Measurements from ENCODE around the gene THY1. TPM values are rescaled to one million over a fixed set of nuclear protein-coding genes. Genes with fewer than 3 reads are reported as not detected.

The THY1 gene
- total RNA-seq, 2 donors from 2014 or later, result 0.20 TPM; not detected in 1

DNA sequence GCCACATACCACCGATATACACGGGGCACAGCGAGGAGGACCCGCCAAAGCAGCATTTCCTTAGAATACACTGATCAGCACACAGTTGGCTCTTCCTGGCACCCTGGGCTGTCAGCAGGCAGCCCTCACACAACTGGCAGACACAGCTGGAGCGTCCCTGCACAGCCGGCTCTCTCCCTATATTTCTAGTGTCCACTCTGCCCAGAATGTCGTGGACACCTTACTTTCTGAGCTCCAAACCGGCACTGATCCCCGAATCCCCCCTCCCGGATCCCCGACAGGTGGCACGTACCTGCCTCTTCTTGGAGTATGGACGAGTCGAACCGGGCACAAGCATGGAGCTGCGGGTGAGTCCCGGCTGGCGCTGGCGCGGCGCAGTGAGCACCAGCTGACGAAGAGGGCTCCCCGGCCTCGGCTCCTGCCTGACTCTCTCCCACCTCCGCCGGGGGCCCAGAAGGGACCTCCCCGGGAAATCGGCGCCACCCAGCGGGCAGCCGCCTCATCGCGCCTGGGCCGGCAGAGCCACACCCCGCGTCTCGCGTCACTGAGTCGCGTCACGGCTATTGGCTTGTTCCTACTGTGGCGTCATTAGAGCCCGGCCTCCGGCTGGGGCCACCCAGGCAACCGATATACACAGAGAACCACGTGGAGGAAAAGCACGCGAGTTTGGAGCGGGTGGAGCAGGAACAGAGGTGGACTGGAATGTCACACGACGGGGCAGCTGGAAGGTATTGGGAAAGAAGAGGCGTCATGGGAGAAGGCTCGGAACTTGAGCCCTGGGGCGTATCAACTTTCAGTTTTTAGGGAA is 41.6 kb downstream of the THY1 start, which contains the start of gene USP2:
Gene USP2, minus strand, starts transcription at position 510 of the 808 bp plus-strand sequence. CDS start 8,210 bp downstream, outside the sequence.
- Mint-ChIP-seq H3K4me1 (peaks cover 10% of the 10 kb centered on the region), H3K27me3 (peaks cover 5% of the 10 kb centered on the region), H3K27ac (no peak within 1 kb of the TSS), H3K4me3 (no peak within 1 kb of the TSS), H3K36me3 (ENCODE audit: low read depth) (no peaks in the 10 kb centered on the region)
- H3K9me3 ChIP-seq (ENCODE audit: control insufficient read depth, low read length, poor library complexity, severe bottlenecking), result no peaks in the 10 kb centered on the region
- DNase-seq (peak; percentile 96 to 99 (median 97)), ATAC-seq (peak; percentile 98)

DNA sequence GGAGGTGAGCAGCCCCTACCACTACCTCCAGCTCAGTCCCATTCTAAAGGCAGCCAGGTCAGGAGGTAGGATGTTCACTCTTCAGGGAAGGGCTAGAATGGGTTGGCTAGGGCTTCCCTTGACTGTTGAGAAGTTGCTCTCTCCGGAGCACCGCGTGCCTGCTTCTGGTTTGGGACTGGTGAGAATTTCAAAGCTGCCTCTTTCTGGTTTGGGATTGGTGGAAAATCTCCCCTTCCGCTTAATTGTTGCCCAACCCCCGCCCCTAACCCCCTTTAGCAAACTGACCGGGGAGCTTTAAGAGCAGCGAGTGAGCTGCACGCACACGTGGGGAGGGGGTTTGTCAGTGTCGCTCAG is 42.2 kb downstream of the THY1 start:
- no peaks in the 10 kb centered on the region for H3K9me3 ChIP-seq (ENCODE audit: control insufficient read depth, low read length, poor library complexity, severe bottlenecking)
- ATAC-seq, result no peak
- H3K27ac Mint-ChIP-seq, result no peak overlapping the region
- no peak overlapping the region for H3K4me3 Mint-ChIP-seq
- peaks cover 5% of the 10 kb centered on the region for H3K27me3 Mint-ChIP-seq
- DNase-seq, result no peak
- peaks cover 10% of the 10 kb centered on the region for H3K4me1 Mint-ChIP-seq
- no peaks in the 10 kb centered on the region for H3K36me3 Mint-ChIP-seq (ENCODE audit: low read depth)

DNA sequence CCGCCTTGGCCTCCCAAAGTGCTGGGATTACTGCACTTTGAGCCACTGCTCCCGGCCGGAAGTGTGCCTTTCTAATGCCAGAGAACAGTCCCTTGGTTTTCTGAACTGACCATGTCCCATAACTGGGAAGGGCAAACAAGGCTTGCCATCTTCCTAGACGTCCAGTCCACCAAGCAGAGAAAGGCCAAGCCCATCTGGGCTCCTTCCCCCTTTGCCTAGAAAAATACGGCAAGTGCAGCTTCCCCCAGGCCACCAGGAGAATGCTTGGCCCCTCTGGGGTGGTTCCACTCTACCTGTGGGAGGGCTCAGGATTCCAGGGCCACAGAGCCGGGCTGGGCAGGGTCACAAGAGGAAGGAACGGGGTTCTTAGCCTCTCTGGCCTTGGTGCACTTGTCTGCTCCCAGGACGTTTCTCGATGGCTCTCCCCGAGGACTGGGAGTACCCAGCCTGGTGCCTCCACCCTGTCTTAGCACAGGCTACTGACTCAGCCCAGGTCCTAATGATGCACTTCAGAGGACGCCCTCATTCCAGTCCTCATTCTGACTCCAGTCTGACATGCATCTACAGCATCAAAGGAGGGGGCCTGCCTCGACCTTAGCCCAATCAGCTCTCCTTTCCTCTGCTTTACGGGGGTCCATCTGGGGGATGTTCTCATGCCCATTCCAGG is 42.7 kb downstream of the THY1 start:
- Mint-ChIP-seq H3K27me3 (peaks cover 5% of the 10 kb centered on the region), H3K4me1 (peaks cover 10% of the 10 kb centered on the region), H3K27ac (no peak overlapping the region), H3K36me3 (ENCODE audit: low read depth) (no peaks in the 10 kb centered on the region), H3K4me3 (no peak overlapping the region)
- DNase-seq (no peak), ATAC-seq (no peak)
- H3K9me3 ChIP-seq (ENCODE audit: control insufficient read depth, low read length, poor library complexity, severe bottlenecking), result no peaks in the 10 kb centered on the region

DNA sequence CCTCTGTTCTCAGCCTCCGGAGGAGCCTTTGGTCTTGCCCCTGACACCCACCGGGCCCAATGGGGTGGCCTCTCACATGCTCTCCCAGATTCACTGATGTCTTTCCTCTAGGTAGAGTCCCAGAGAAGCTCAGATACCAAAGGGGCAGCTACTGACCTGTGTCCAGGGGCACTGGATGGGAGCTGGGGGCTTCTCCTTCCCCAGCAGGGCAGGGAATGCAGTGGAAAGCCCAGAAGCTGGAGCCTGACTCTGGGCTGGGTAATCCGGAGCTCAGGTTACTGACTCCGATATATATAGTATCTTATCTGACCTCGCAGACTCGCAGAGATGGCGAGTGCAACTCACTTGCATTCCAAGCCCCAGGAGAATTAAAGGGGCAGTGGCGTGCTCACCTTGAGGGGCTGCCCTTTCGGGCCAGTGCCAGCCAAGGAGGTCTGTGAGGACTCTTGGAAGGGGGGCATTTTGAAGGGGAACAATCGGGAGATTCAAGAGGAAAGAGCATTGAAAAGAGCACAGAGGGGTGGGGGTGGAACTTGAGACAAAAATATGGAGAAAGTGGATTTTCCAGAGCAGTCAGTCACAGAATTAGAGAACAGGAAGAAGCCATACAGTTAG is 44.0 kb downstream of the THY1 start:
- peak overlapping the region; percentile 74 for H3K4me3 Mint-ChIP-seq
- H3K36me3 Mint-ChIP-seq (ENCODE audit: low read depth), result no peaks in the 10 kb centered on the region

DNA sequence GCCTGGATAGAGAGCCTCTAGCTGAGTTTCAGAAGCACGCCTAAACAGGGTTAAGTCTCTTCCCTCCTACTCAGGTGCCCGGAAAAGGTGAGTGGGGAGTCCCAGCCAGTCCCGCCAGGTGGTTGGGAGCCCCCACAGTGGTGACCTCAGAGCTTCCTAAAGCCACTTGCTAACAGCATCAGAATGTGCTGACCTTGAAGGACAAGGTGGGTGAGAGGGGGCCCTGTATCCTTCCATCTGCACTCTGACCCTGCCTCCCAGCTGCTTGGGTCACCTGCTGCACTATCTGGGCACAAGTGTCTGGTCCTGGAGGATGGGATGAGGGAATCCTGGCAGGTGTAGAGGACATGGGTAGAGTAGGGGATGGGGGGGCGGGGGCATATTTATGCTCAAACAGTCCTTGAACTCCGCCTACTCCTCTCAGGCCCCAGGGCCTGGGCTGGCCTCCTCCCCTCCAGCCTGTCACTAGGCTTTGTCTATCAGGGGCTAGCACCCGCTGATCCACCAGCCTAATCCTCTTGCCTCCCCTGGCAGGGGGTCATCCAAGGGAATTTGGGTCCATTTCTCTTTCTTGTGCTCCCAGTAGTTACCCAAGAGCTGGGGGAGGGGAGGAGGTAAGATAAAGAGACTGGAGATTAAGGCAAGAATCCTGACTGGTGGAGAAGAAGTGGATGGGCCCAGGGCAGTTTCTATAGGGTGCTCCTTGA is 44.9 kb downstream of the THY1 start:
- DNase-seq (no peak), ATAC-seq (no peak)
- Mint-ChIP-seq H3K4me3 (no peak overlapping the region), H3K4me1 (peaks cover 11% of the 10 kb centered on the region), H3K36me3 (ENCODE audit: low read depth) (no peaks in the 10 kb centered on the region), H3K27ac (peak overlapping the region; percentile 21), H3K27me3 (peaks cover 5% of the 10 kb centered on the region)
- H3K9me3 ChIP-seq (ENCODE audit: control insufficient read depth, low read length, poor library complexity, severe bottlenecking), result no peaks in the 10 kb centered on the region

More for the DNA sequence above, 44.0 kb downstream of the THY1 start:
- DNase-seq, result no peak
- ATAC-seq, result no peak
- no peaks in the 10 kb centered on the region for H3K9me3 ChIP-seq (ENCODE audit: control insufficient read depth, low read length, poor library complexity, severe bottlenecking)
- peaks cover 10% of the 10 kb centered on the region for H3K4me1 Mint-ChIP-seq
- peaks cover 5% of the 10 kb centered on the region for H3K27me3 Mint-ChIP-seq
- H3K27ac Mint-ChIP-seq, result peak overlapping the region; percentile 21

DNA sequence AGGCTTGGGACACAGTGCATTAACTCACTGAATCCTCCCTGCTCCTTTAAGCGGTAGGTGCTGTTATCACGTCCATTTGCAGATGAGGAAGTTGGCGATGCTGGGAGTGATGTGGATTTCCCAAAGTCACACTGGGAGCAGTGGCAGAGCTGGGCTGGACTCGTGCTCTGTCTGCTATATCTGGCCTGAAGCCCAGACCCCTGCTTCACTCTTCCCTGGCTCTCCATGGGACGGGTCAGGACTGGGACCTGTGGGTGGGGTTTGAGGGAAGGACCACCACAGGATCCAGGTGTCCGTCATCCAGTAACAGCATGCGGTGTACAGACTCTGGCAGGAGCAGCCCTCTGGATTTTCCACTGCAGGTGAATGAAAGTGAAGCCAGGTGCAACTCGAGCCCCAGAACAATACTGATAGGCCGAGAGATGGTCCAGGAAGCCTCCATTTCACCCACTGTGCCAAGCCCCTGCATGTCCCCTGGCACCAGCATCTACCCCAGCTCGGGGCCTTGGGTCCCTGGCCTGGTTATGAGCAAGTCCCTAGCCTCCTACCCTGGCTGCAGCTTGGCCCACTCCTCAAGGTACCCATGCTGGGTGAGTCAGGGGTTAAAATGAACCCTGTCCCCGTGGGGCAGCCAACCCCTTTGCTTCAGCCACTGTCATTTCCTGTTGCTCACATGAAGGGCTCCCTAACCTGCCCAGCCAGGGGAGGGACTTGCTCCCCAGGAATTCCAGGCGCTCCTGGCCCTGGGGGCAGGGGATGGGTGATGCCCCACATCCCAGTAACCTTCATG is 45.7 kb downstream of the THY1 start:
- H3K27me3 Mint-ChIP-seq, result peaks cover 5% of the 10 kb centered on the region
- DNase-seq, result no peak
- H3K27ac Mint-ChIP-seq, result no peak overlapping the region

DNA sequence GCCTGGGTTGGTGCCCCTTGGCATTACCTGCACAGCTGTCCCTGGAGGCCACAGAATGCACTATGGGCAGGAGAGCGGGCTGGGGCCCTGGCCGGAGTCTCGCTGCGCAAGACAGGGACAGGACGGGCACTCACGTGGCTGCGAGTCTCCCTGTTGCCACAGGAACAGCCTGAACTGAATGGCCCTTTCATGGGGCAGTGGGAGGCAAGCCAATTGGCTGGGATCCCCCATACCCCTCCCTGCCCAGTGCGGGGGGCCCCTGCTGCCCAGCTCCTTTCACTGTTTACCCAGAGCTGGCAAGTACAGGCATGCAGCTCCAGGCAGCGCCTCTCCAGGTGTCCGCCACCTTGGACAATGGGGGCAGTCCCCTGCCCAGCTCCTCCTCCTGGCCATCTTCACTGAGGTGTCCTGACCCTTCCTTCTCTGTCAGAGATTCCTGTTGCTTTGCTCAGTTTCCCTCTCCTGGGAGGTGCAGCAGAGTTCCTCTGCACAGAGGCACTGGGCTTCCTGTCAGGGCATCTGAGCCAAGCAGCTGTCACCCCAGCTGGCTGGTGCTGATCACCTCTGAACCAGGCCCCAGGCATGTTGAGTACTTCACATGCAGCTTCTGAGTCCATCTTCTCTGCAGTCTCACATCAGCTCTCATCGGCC is 46.6 kb downstream of the THY1 start:
- Mint-ChIP-seq H3K4me3 (no peak overlapping the region), H3K36me3 (ENCODE audit: low read depth) (no peaks in the 10 kb centered on the region), H3K27me3 (peaks cover 12% of the 10 kb centered on the region), H3K4me1 (peaks cover 8% of the 10 kb centered on the region), H3K27ac (peak overlapping the region; percentile 61)
- DNase-seq (no peak), ATAC-seq (no peak)
- H3K9me3 ChIP-seq (ENCODE audit: control insufficient read depth, low read length, poor library complexity, severe bottlenecking), result no peaks in the 10 kb centered on the region

More for the DNA sequence above, 45.7 kb downstream of the THY1 start:
- no peaks in the 10 kb centered on the region for H3K9me3 ChIP-seq (ENCODE audit: control insufficient read depth, low read length, poor library complexity, severe bottlenecking)
- ATAC-seq, result no peak
- Mint-ChIP-seq H3K4me1 (peaks cover 11% of the 10 kb centered on the region), H3K4me3 (no peak overlapping the region), H3K36me3 (ENCODE audit: low read depth) (no peaks in the 10 kb centered on the region)

DNA sequence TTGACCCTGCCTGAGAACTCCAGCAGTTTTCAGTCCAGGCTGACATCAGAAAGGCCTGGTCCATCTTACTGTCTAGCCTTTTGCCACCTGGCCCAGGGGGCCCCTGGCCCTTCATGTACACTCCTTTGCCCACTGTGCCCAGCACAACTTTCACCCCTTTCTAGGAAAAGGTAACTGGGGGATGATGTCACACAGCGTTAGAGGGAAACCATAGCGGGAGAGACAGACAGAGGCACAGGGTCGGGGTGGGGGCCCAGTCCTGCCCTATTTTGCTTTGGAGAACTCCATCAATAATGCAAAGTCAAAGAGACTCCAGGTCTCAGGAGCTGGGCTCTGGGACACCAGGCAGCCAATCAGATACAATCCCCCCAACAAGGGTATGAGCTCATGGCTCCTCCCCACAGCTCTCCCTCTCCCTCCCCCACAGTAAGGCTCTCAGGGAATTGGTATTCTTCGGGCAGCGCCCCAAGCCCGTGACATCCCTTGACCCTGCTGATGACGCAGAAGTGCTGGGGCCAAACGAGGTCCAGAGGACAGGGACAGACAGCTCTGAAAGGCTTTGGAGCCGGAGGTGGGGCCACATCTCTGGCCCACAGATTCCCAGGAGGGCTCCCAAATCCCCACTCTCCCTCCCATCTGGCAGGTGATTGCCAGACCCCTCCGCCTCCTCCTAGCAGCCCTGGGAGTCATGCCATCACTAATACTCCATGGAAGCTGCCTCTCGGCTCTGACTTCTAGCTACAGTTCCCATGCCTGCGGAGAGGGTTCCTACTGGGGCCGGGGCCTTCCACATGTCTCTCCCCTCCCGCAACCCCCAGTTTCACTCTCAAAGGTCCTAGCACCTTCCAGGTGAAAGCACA is 47.4 kb downstream of the THY1 start:
- peak overlapping the region; percentile 61 for H3K27ac Mint-ChIP-seq
- H3K27me3 Mint-ChIP-seq, result peaks cover 15% of the 10 kb centered on the region
- ATAC-seq (no peak), DNase-seq (no peak)
- no peaks in the 10 kb centered on the region for H3K9me3 ChIP-seq (ENCODE audit: control insufficient read depth, low read length, poor library complexity, severe bottlenecking)
- peaks cover 5% of the 10 kb centered on the region for H3K4me1 Mint-ChIP-seq
- H3K4me3 Mint-ChIP-seq, result no peak overlapping the region
- H3K36me3 Mint-ChIP-seq (ENCODE audit: low read depth), result no peaks in the 10 kb centered on the region

DNA sequence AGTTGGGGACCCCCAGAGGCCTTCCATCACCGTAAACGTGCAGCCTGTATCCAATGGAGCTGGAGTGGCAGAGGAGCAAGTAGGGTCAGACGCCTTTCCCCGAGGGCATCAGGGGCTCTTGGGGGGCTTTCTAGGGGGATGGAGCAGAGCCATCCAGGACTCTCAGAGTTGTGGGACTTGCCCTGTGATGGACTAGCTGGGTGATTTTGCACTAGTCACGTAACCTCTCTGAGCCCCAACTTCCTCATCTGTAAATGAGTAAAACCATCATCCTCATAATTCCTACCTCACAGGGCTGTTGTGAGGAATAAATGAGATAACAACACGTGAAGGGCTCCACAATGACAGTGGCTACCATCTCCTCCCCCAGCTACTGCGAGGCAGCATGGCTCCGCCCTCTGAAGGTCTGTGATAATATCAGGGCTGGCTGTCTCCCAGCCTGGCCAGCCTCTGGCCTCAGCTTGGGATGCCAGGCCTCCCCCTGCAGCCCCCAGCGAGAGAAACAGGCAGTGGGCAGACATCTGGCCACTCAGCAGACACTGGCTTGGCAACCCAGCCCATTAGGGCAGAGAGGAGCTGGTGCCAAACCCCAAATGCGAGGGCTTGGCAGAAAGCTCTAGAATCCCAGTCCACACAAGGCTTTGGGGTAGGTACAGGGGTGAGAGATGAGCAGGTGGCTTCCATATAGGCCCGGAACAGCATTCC is 48.2 kb downstream of the THY1 start:
- H3K27me3 Mint-ChIP-seq, result peaks cover 20% of the 10 kb centered on the region
- no peaks in the 10 kb centered on the region for H3K36me3 Mint-ChIP-seq (ENCODE audit: low read depth)
- no peaks in the 10 kb centered on the region for H3K9me3 ChIP-seq (ENCODE audit: control insufficient read depth, low read length, poor library complexity, severe bottlenecking)
- no peak overlapping the region for H3K4me3 Mint-ChIP-seq
- peaks cover 10% of the 10 kb centered on the region for H3K4me1 Mint-ChIP-seq
- ATAC-seq (no peak), DNase-seq (no peak)
- H3K27ac Mint-ChIP-seq, result no peak overlapping the region

DNA sequence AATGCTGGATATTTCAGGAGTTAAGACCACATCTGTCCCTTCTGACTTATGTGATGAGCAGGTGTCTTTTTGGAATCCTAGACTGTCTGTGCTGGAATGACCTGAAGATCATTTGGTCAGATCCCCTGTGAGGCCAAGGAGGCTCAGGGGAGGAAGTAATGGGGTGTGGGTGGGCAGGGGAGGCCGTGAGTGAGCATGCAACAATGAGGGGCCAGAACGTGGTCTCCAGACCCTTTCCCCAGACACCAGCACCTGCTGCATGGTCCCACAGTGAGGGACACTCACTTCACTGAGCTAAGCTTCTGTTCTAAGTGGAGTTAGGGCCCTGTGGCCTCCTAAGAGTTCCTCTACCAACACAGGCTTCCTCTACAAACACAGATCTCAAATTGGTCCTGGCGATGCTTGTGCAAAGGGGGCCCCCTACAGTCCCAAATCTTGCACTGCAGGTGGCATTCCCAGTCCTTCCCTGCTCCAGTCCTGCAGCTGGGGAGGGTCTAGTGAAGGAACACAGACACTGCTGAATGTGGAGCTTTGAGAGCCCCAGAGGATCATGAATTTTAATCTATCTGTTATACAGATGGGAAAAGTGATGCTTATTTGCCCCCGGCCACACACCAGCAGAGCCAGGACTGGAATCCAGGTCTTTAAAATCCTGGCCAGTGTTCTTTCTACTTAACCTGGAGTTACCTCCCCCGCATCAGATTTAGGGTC is 48.9 kb downstream of the THY1 start:
- no peaks in the 10 kb centered on the region for H3K9me3 ChIP-seq (ENCODE audit: control insufficient read depth, low read length, poor library complexity, severe bottlenecking)
- no peak for ATAC-seq
- Mint-ChIP-seq H3K36me3 (ENCODE audit: low read depth) (no peaks in the 10 kb centered on the region), H3K4me1 (peaks cover 10% of the 10 kb centered on the region), H3K4me3 (no peak overlapping the region), H3K27ac (no peak overlapping the region), H3K27me3 (peaks cover 25% of the 10 kb centered on the region)
- DNase-seq, result no peak

Data from T-helper 17 cell (primary cell).